ENCODE measurements around the gene RNF114. TPM values are rescaled to one million over a fixed set of nuclear protein-coding genes. Genes with fewer than 3 reads are reported as not detected.
"Not testable (repeated sequence)": the region's sequence is repeated elsewhere in the genome, so short reads cannot be mapped to it uniquely, and the experiment has no call there.

Gene RNF114
- total and polyA plus RNA-seq, 2 donors (not counting 3 experiments of a cell fraction or from before 2014, with no cell fraction given): 45.8 to 81.7 TPM

DNA sequence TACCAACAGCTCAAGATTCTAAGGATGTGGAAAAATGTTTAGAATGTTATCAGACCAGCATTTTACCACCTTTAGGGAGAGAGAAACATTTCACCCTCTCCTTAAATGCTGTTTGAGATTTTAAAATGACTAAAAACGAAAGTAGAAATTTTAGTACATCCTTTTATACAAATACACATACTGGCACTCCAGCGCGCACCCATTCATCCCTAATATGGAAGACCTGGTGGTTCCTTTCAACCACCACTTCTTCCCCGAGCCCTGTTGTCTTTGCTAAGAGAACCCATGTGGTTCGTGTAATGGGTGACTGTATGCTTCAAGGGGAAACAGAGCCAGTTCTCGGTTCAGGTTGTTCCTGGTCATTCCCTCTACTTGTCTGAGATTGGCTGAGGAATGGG is 42.1 kb upstream of the RNF114 start:
- no peaks in the 10 kb centered on the region for H3K9me1 ChIP-seq (replicated peaks; ENCODE audit: control insufficient read depth, extremely low read depth, insufficient read depth, low read length)
- POLR2A ChIA-PET: no interaction called here
- no peaks in the 10 kb centered on the region for H3K79me2 ChIP-seq (ENCODE audit: control insufficient read depth, insufficient read depth, low read length)
- peaks cover 12% of the 10 kb centered on the region for H3K4me1 ChIP-seq (ENCODE audit: control insufficient read depth, extremely low read depth, insufficient read depth, low read length)
- H3K9me3 ChIP-seq (replicated peaks; ENCODE audit: control insufficient read depth, insufficient read depth, low read length): no peaks in the 10 kb centered on the region
- TF ChIP-seq FOS (IDR thresholded peaks at IDR 0.05; ENCODE audit: borderline replicate concordance, insufficient read depth, low read length): no peak
- H4K20me1 ChIP-seq (replicated peaks; ENCODE audit: control insufficient read depth, extremely low read depth, insufficient read depth, low read length): no peaks in the 10 kb centered on the region
- H3K36me3 ChIP-seq (ENCODE audit: control insufficient read depth in 2 of 2, extremely low read depth in 1 of 2, insufficient read depth in 2 of 2, low read length in 2 of 2): no peaks in the 10 kb centered on the region
- no peaks in the 10 kb centered on the region for H3K27me3 ChIP-seq (ENCODE audit: control insufficient read depth in 2 of 2, insufficient read depth in 2 of 2, low read length in 2 of 2)
- no peak overlapping the region for H3K9ac ChIP-seq (replicated peaks; ENCODE audit: extremely low read depth, insufficient read depth, low read length)
- dilution Hi-C loops (cut with MboI; ENCODE audit: extremely low pct_ligation_motif_present, low sequenced_read_pairs): no loop called here
- no peak overlapping the region for H3K4me3 ChIP-seq (replicated peaks in 1 of 3; ENCODE audit: insufficient read depth in 1 of 3, low read depth in 1 of 3, low read length in 3 of 3)
- DNase-seq (ENCODE audit: low read depth, low spot score) (no peak), FAIRE-seq (no peak)
- CTCF ChIA-PET: no interaction called here
- BruUV-seq (replicated peaks): no TSS peak
- no peak overlapping the region for H3K27ac ChIP-seq (ENCODE audit: insufficient read depth, low read depth, low read length)
- H2AFZ ChIP-seq (ENCODE audit: low read depth, low read length): no peak overlapping the region
- no peak overlapping the region for H3K4me2 ChIP-seq (ENCODE audit: insufficient read depth, low read length)
- intact Hi-C loops (cut with micrococcal nuclease): no loop called here

DNA sequence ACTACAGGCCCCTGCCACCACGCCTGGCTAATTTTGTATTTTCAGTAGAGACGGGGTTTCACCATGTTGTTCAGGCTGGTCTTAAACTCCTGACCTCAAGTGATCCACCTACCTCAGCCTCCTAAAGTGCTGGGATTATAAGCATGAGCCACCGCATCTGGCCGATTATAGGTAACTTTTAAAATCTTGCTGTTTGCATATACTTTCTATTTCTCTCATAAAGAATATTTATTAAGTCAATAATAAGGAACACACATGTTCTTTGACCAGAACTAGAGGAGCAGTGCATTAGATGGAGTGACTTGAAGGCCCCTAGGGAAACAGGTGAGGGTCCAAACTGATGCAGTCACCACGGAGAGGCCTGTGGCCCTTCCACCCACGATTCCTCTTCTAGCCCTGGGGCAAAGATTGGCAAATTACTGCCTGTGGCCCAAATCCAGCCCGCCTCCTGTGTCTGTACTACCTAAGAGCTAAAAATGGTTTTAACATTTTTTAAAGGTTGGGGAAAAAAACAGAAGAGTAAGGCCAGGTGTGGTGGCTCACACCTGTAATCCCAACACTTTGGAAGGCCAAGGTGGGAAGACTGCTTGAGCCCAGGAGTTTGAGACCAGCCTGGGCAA is 40.6 kb upstream of the RNF114 start:
- H3K9me3 ChIP-seq (replicated peaks; ENCODE audit: control insufficient read depth, insufficient read depth, low read length); H3K9me1 ChIP-seq (replicated peaks; ENCODE audit: control insufficient read depth, extremely low read depth, insufficient read depth, low read length); H3K4me1 ChIP-seq (ENCODE audit: control insufficient read depth, extremely low read depth, insufficient read depth, low read length); H3K4me3 ChIP-seq (replicated peaks in 1 of 3; ENCODE audit: insufficient read depth in 1 of 3, low read depth in 1 of 3, low read length in 3 of 3); DNase-seq (ENCODE audit: low read depth, low spot score); H3K36me3 ChIP-seq (ENCODE audit: control insufficient read depth in 2 of 2, extremely low read depth in 1 of 2, insufficient read depth in 2 of 2, low read length in 2 of 2); H2AFZ ChIP-seq (ENCODE audit: low read depth, low read length); H4K20me1 ChIP-seq (replicated peaks; ENCODE audit: control insufficient read depth, extremely low read depth, insufficient read depth, low read length); dilution Hi-C loops (cut with MboI; ENCODE audit: extremely low pct_ligation_motif_present, low sequenced_read_pairs); H3K4me2 ChIP-seq (ENCODE audit: insufficient read depth, low read length); H3K9ac ChIP-seq (replicated peaks; ENCODE audit: extremely low read depth, insufficient read depth, low read length); intact Hi-C loops (cut with micrococcal nuclease); CTCF ChIA-PET; H3K27me3 ChIP-seq (ENCODE audit: control insufficient read depth in 2 of 2, insufficient read depth in 2 of 2, low read length in 2 of 2); BruUV-seq (replicated peaks); FAIRE-seq; H3K27ac ChIP-seq (ENCODE audit: insufficient read depth, low read depth, low read length); H3K79me2 ChIP-seq (ENCODE audit: control insufficient read depth, insufficient read depth, low read length): not testable (repeated sequence)
- POLR2A ChIA-PET: interaction anchor here (0.7 kb wide), 1 partner anchor 44 kb away, joined by 3 read pairs; no protein-coding TSS in a partner anchor

Measured in endothelial cell of umbilical vein (primary cell).